LNCAP (cell line): ENCODE results near the gene DNAJC12.

Experiments used
- TF ChIP-seq, protein P1 (sequence below): fragments of 450-650 bp; IDR thresholded peaks from 2 replicates; pipeline ENCODE4 v1.5.1; 2017; ENCODE audit warnings: mild to moderate bottlenecking

The DNAJC12 gene

DNA sequence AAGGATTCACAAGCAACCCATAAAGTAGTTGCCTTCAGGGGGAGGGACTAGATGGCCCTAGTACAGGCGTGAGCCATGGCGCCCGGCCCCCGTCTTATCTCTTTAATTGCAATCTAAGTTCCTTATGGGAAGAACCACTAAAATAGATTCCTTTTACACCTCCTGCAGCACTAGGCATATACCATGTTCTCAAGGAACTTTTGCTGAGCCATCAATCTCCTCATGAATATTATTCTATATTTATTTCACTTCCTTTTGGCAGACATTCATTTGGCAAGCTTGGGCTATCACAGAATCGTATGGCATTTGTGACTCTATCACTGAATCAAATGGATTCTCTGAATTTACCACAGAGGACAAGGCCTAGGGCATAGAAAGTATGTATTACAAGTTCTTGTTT, 14.8 kb upstream of the DNAJC12 start:
- TF ChIP-seq, protein P1, sequence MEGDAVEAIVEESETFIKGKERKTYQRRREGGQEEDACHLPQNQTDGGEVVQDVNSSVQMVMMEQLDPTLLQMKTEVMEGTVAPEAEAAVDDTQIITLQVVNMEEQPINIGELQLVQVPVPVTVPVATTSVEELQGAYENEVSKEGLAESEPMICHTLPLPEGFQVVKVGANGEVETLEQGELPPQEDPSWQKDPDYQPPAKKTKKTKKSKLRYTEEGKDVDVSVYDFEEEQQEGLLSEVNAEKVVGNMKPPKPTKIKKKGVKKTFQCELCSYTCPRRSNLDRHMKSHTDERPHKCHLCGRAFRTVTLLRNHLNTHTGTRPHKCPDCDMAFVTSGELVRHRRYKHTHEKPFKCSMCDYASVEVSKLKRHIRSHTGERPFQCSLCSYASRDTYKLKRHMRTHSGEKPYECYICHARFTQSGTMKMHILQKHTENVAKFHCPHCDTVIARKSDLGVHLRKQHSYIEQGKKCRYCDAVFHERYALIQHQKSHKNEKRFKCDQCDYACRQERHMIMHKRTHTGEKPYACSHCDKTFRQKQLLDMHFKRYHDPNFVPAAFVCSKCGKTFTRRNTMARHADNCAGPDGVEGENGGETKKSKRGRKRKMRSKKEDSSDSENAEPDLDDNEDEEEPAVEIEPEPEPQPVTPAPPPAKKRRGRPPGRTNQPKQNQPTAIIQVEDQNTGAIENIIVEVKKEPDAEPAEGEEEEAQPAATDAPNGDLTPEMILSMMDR: no peak

DNA sequence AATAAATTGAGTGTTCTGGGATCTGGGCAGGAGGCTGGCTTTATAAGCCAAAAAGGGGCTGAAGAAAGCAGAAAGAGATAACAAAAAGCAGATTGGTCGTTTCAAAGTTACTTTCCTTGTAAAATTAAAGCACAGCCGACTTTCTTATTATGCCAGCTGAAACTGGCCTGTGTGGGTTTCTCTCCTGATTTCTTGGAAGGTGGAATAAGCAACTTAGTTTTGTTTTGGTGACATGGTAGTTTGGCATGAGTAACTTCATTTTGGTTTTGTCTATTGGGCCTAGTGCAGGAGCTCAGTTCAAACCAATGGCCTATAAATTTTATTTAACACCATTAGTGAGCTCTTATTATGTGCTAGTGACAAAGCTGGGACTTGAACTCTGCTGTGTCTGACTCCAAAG, 13.2 kb upstream of the DNAJC12 start:
- TF ChIP-seq, protein P1: no peak

DNA sequence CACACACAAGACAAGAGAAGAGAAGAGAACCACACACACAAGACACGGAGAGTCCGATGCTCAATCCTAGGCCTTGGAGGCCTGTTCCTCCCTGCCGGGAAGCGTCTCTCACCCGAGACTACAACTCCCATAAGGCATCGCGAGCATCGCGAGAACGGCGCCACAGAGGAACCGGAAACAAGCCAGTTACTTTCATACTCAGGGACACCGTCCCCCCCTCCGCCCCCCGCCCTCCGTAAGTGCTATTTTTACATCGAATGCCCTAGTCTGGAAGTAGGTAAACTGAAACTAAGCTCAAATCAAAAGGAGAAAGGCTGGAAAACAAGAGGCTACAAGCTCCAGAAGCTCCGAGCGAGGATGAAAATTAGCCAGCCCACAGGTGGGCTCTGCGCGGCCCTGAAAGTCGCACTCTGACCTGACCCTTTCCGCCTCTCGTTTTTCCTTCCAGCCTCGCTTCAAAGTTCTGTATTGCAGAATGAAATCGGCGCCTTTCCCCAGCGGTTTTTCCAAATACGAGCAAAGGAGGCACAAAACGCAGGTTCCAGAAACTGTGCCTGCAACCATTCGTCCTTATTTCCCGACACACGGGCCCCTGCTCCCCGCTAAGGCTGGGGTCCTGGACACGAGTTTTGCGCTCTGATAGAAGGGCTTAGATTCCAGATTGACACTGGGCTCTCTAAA, 11.5 kb upstream of the DNAJC12 start:
- TF ChIP-seq, protein P1: no peak

DNA sequence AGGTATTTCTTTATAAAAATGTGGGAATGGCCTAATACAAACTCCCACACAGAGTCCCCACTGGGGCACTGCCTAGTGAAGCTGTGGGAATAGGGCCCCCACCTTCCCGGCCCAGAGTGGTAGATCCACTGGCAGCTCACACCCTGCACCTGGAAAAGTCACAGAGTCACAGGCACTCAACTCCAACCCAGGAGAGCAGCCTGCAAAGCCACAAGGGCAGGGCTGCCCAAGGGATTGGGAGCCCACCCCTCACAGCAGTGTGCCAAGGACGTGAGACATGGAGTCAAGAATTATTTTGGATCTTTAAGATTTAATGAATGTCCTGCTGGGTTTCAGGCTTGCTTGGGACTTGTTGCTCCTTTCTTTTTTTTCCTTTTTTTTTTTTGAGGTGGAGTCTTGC, 5.3 kb upstream of the DNAJC12 start:
- TF ChIP-seq, protein P1: no peak

DNA sequence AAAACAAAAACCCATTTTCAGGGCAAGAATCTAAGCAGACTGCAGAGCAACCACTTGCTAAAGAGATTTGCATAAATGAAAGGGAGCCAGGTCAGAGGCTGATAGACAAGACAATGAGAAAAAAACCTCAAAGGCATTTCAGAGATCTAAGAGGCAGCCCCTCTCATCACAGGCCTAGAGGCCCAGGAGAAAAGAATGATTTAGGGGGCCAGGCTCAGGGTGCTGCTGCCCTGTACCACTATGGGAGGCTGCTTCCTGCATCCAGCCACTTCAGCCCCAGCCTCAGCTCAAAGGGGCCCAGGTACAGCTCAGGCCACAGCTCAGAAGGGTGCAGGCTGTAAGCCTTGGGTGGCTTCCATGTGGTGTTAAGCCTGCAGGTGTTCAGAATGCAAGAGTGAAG, 3.7 kb upstream of the DNAJC12 start:
- TF ChIP-seq, protein P1: no peak

DNA sequence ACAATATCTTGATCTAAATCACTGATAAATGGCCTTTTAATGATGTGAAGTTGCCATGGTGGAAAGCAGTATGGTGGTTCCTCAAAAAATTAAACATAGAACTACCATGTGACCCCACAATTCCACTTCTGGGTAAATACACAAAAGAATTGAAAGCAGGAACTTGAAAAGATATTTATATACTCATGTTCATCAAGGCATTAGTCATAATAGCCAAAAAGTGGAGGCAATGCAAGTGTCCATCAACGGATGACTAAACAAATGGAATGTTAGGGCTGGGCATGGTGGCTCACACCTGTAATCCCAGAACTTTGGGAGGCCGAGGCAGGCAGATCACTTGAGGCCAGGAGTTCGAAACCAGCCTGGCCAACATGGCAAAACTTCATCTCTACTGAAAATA, 2.0 kb upstream of the DNAJC12 start:
- TF ChIP-seq, protein P1: no peak

DNA sequence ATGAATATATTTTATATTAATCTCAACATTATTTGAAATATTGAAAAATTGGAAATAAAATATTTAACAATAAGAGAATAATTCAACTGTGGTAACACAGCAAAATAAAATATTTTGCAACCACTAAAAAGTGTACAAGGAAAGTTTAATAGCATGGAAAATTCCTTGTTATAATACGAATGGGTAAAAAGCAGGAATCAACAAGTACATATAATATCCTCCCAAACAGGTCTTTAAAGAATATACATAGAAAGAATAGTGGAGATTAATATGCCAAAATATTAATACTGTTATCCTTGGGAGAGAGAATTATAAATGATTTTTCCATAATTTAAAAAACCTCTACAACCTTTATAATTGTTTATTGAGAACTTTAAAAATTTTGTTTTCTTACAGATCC, 1.0 kb downstream of the DNAJC12 start:
- TF ChIP-seq, protein P1: no peak

DNA sequence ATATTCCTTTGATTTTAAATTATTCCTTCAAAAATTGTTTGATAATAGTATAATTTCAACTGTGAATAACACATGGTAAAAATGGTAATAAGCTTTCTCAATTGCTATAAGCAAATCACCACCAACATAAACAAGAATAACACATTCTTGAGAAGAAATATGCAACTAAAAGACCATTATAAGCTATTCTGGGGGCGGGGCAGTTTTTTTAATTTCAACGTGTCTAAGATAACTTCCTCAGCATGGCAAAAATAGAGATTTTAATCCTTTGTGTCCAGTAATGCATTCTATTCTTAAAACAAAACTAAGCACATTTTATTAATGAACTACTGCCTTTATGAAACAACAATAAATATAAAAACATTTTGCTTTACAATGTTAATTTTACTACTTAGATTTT, 1.5 kb downstream of the DNAJC12 start:
- TF ChIP-seq, protein P1: no peak
